Stimulated activated CD4-positive, alpha-beta T cell treated with anti-CD3 and anti-CD28 coated beads, Interleukin-4, amount 100 ng/mL, for 1 hour (primary cell): Measurements from ENCODE around the gene CSNK1D.
A peak's percentile ranks its signal among the peaks of the same experiment; 100 is the strongest.
"Not testable (repeated sequence)": the region's sequence is repeated elsewhere in the genome, so short reads cannot be mapped to it uniquely, and the experiment has no call there.

ENCODE experiments used
- DNase-seq: peaks from one replicate; pipeline ENCODE4 v3.0.0-alpha.2; 2020

The CSNK1D gene

GRCh38 chr17:82272495-82273326 lies 789 bp downstream of the CSNK1D start:
- peak; percentile 43 for DNase-seq

DNA sequence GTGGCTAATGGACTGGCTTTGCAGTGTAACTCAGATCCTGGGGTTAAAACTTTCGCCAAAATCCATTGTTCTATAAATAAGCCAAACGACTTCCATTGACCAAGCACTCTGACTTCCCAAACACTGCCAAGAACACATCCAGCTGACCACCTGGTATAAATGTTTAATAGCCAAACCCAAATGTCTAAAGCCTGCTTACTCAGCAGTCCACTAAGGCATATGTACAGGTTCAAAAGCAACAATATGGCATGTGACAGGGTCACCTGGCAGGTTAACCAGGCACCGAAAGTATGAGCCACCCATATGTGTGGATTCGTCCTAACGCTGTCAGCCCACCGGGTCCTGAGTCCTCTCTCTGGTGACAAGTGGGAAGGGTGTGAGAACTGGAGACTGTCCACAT lies 2.1 kb downstream of the CSNK1D start:
- no peak for DNase-seq

DNA sequence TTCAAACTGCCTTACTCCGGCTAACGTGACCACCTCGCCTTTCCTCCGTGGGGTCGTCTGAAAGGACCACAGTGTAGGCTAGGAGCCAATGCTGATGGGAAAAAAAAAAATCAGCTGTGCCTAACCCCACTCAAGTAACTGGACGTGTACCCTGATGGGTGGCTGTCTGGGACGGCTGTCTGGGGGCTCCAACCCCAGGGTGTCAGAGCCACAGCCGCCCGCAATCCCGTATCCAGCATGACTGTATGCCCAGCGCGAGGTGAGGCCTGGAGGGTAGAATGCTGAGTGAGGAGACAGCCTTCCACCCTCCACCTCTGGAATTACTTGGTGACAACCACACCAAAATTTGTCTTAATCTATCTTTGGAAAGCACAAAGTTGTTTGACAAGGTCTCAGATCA lies 2.8 kb downstream of the CSNK1D start:
- DNase-seq, result no peak

- no peak for DNase-seq
Observed at GRCh38 chr17:82269882-82270500, 3.5 kb downstream of the CSNK1D start.

GRCh38 chr17:82269138-82269881 lies 4.2 kb downstream of the CSNK1D start:
- DNase-seq, result no peak

DNA sequence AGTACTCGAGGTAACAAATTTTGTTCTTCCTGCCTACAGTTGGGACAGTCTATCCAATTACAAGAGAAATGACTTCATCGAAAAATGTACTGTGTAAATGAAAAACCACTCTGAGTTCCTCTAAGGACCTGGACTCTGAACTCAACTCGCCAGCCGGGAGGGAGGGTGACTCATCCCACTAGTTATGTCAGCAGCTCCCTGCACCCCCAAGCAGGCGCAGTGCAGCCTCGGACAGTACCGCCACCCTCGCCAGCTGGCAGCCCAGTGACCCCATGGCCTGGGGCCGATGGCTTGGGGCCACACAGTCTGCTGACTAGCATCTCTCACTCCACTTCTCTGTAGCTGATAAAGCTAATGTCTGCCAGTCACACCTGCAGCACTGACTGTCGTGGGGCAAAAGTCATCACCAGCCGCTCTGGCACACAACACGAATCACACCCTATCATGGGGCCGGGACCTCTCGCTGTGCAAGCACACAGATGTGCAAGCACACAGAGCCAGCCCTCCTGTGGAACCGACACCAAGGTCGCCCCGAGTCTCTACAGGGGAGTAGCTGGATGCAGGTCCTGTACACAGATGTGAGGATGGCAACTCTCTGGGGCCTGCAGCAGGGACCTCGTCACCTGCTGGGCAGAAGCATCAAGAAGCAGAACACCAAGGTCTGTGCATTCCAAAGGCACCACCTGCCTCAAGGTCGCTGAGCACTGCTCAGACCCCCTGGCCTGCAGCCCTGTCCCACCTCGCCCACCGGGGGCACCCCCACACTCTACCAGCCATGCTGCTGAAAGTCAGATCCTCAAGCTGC lies 5.7 kb downstream of the CSNK1D start:
- peak; percentile 38 for DNase-seq

DNA sequence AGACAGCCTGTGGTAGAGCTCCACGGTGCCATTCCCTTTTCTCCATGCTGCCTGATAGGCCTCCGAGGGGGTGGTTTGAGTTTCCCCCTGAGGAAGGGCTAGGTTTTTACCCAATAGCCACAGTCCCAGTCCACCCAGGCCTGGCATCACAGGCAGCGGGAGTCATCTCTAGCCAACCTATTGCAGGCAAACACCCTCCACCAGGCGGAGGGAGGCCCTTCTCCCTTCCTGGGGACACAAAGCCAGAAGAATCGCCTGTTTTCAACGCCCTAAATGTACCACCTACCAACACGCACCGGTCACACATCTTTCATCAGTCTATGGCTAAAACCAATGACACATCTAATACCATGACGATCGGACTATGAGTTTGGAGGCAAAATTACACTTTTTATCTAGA lies 7.4 kb downstream of the CSNK1D start:
- no peak for DNase-seq

- DNase-seq, result no peak
Observed at GRCh38 chr17:82263641-82264040, 9.9 kb downstream of the CSNK1D start.

DNA sequence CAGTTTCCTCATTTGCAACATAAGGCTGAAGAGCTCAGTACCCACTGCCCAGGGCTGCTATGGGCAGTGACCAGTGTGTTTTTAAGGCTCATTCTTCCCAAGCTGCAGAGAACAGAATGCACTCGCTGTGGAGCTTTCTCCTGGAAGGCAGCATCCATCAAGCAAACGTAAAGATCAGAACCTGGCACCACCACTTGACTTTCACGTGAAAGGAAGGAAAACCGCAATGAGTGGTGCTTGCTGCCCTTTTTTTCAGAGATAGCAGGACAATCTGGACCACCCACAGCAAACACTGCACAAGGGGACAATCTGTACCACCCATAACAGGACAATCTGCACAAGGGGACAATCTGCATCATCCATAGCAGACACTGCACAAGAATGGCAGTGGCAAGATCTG lies 11.2 kb downstream of the CSNK1D start:
- no peak for DNase-seq

DNA sequence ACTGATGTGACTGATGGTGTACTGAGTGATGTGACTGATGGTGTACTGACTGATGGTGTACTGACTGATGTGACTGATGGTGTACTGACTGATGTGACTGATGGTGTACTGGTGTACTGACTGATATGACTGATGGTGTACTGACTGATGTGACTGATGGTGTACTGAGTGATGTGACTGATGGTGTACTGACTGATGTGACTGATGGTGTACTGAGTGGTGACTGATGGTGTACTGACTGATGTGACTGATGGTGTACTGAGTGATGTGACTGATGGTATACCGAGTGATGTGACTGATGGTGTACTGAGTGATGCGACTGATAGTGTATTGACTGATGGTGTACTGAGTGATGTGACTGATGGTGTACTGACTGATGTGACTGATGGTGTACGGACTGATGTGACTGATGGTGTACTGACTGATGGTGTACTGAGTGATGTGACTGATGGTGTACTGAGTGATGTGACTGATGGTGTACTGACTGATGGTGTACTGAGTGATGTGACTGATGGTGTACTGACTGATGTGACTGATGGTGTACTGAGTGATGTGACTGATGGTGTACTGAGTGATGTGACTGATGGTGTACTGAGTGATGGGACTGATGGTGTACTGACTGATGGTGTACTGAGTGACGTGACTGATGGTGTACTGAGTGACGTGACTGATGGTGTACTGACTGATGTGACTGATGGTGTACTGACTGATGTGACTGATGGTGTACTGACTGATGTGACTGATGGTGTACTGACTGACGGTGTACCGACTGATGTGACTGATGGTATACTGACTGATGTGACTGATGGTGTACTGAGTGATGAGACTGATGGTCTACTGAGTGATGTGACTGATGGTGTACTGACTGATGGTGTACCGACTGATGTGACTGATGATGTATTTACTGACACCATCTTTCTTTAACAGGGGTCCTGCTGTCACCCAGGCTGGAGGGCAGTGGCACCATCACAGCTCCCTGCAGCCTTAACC lies 13.2 kb downstream of the CSNK1D start:
- DNase-seq, result not testable (repeated sequence)

DNA sequence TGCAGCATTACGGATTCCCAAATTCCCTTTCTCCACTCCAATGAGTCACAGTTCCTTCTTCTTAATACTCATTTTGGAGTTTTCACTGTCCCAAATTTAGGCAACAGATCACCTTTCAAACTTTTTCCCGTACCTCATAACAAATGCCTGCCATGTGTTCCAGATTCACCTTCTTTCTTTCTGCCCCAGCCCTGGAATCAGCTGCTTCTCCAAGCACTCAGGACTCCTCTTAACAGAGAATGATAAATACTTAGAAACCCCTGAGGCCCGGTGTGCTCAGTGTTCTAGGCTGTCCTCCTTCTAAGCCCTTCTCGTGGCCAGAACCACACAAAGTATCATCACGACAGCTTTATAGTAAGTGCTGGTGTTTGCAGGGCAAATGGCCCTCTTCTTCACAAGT lies 14.9 kb downstream of the CSNK1D start:
- DNase-seq, result no peak

GRCh38 chr17:82257473-82257872 lies 16.0 kb downstream of the CSNK1D start:
- peak; percentile 73 for DNase-seq

GRCh38 chr17:82256242-82256885 lies 17.1 kb downstream of the CSNK1D start:
- DNase-seq, result no peak

DNA sequence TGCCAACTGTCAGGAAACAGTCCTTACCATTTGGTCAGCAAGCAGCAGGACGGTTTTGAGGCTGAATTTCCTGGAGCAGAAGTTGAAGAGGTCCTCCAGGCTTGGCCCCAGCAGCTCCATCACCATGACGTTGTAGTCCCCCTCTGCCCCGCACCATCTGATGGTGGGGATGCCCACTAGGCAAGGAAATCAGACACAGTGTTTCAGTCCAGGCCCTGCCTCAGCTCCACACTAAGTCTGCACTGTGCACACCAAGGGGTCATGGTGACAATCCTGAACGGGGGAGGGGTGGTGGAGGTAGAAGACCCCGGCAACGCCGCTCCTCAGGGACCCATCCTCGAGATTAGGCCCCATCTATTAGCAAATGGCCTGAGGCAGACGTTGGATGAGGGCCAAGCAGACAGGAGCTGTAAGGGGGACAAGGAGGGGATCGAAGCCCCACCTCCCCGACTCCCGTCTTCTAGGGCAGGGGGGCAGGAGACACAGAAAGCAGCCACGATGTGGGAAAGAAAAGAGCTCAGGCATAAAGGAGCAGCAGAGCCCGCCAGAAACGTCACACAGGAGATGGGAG lies 18.0 kb downstream of the CSNK1D start:
- DNase-seq, result no peak

DNA sequence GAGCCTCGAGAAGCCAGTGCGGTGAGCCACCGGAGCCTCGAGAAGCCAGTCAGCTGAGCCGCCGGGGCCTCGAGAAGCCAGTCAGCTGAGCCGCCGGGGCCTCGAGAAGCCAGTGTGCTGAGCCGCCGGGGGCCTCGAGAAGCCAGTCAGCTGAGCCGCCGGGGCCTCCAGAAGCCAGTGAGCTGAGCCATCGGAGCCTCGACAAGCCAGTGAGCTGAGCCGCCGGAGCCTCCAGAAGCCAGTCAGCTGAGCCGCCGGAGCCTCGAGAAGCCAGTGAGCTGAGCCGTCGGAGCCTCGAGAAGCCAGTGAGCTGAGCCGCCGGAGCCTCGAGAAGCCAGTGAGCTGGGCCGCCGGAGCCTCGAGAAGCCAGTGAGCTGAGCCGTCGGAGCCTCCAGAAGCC lies 18.8 kb downstream of the CSNK1D start:
- DNase-seq, result not testable (repeated sequence)

DNA sequence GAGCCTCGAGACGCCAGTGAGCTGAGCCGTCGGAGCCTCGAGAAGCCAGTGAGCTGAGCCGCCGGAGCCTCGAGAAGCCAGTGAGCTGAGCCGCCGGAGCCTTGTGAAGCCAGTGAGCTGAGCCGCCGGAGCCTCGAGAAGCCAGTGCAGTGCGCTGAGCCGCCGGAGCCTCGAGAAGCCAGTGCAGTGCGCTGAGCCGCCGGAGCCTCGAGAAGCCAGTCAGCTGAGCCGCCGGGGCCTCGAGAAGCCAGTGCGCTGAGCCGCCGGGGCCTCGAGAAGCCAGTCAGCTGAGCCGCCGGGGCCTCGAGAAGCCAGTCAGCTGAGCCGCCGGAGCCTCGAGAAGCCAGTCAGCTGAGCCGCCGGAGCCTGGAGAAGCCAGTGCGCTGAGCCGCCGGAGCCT lies 19.4 kb downstream of the CSNK1D start:
- not testable (repeated sequence) for DNase-seq

DNA sequence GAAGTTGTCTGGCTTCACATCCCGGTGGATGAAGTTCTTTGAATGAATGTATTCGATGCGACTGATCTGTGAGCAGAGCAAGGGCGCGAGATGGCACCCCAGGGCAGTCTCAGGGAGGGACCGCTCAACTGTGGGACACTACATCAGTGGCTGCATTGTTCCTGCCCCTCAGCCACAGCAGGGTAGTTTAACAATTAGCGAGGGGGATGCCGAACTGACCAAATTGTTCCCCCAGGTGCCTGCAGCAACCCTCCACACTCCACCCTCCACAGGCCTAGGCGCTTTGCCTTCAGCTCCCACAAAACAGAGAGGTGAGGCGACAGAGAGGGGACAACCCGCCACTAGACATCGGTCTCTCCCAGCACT lies 20.3 kb downstream of the CSNK1D start:
- DNase-seq, result no peak

DNA sequence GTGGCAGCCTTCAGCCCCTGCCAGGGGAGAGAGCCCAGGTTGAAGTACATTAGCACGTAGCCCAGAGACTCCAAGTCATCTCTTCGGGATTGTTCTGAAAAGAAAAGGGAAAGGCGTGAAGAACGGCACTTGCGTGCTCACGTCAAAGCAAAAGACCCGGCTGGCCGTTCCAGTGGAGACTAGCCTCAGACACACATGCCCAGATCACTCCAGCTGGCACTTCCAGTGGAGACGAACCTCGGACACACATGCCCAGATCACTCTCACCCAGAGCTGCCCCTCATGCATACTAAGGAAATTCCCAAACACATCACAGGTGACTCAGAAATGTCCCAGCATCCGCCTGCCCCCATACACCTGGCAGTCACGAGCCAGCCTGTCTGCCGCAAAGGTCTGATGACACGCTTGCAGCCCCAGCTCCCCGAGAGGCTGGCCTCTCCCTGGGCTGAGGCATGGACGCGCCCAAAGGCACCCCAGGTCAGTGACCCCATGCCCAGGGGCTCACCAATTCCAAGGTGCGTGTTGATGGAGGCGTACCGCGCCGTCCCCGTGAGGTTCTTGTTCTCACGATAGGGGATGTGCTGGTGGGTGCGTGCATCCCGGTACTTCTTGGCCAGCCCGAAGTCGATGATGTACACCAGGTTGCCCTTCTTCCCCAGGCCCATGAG lies 20.9 kb downstream of the CSNK1D start:
- DNase-seq, result no peak

DNA sequence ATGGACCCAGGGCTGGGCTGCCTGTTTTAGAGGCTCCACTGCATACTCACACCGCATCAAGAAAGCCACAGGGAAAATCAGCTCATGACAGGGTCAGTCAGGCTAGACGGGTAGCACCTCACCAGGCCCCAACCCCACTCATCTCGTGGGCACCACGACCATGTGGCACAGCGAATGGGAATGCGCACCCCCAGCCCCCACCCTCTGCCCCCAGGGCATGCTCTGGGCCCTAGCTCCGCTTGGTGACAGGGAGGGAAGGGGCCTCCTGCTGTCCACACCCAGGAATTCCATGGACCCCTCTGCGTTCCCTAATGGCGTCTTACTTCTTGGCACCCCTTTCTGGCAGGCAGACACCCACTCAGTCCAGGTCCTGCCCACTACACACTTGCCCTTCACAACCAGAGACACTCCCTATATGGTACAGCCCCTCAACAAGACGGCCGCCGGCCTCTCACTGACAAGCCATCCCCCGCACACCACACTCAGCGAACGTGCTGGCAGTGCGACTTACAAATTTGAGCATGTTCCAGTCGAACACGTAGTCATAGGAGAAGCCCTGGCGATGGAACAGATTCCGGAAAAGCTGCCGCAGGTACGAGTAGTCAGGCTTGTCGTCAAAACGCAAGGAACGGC lies 22.5 kb downstream of the CSNK1D start:
- no peak for DNase-seq
